ENCODE results near the gene SSX2IP.
"Not testable (repeated sequence)": the region's sequence is repeated elsewhere in the genome, so short reads cannot be mapped to it uniquely, and the experiment has no call there.

DNA sequence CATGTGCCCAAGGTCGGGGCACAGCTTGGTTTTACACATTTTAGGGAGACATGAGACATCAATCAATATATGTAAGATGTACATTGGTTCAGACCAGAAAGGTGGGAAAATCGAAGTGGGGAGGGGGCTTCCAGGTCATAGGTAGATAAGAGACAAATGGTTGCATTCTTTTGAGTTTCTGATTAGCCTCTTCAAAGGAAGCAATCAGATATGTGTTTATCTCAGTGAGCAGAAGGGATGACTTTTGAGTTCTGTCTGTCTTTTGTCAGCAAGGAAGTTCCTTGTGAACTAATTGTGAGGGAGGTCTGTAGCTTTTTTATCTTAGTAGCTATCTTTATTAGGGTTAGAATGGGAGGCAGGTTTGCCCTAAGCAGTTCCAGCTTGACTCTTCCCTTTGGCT, 31.6 kb upstream of the SSX2IP start:
- TF ChIP-seq, protein P1, sequence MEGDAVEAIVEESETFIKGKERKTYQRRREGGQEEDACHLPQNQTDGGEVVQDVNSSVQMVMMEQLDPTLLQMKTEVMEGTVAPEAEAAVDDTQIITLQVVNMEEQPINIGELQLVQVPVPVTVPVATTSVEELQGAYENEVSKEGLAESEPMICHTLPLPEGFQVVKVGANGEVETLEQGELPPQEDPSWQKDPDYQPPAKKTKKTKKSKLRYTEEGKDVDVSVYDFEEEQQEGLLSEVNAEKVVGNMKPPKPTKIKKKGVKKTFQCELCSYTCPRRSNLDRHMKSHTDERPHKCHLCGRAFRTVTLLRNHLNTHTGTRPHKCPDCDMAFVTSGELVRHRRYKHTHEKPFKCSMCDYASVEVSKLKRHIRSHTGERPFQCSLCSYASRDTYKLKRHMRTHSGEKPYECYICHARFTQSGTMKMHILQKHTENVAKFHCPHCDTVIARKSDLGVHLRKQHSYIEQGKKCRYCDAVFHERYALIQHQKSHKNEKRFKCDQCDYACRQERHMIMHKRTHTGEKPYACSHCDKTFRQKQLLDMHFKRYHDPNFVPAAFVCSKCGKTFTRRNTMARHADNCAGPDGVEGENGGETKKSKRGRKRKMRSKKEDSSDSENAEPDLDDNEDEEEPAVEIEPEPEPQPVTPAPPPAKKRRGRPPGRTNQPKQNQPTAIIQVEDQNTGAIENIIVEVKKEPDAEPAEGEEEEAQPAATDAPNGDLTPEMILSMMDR (IDR thresholded peaks at IDR 0.05 in 8 of 11, conservative IDR thresholded peaks at IDR 0.05 in 3 of 11) = not testable (repeated sequence)
- TF ChIP-seq POLR2A (IDR thresholded peaks at IDR 0.05) = not testable (repeated sequence)
